Liver (tissue), 2 donors: ENCODE data around the gene SUMO2.

Experiments
- CTCF ChIP-seq: fragments of 150-350 bp; IDR thresholded peaks from 2 replicates; pipeline ENCODE4 v1.5.1; 2017; ENCODE audit warnings: improper control_type of control experiment, low read depth, low read length; ENCODE audit not compliant: missing input control
- TF ChIP-seq, protein P1 (sequence below): IDR thresholded peaks from 2 replicates; pipeline ENCODE4 v1.6.1; 2016; ENCODE audit warnings: antibody characterized with exemption
- donor health status: healthy.

DNA sequence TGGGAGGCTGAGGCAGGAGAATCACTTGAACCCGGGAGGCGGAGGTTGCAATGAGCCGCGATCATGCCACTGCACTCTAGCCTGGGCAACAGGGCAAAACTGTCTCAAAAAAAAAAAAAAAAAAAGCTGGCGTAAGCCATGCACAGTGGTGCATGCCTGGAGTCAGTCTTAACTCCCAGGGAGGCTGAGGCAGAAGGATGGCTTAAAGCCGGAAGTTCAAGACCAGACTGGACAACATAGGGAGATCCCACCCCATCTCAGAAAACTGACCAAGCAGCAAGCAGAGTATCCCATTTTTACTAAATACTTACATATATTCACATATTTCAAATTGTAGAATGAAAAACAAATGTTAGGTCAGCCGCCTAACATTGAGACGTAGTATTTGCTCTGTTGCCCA lies 55.8 kb downstream of the SUMO2 start:
- TF ChIP-seq CTCF = no peak
- TF ChIP-seq, protein P1, sequence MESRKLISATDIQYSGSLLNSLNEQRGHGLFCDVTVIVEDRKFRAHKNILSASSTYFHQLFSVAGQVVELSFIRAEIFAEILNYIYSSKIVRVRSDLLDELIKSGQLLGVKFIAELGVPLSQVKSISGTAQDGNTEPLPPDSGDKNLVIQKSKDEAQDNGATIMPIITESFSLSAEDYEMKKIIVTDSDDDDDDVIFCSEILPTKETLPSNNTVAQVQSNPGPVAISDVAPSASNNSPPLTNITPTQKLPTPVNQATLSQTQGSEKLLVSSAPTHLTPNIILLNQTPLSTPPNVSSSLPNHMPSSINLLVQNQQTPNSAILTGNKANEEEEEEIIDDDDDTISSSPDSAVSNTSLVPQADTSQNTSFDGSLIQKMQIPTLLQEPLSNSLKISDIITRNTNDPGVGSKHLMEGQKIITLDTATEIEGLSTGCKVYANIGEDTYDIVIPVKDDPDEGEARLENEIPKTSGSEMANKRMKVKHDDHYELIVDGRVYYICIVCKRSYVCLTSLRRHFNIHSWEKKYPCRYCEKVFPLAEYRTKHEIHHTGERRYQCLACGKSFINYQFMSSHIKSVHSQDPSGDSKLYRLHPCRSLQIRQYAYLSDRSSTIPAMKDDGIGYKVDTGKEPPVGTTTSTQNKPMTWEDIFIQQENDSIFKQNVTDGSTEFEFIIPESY = no peak
